MM.1S (cell line): ENCODE measurements around the gene MYH7B.

Source experiments
- DNase-seq: peaks from one replicate; pipeline ENCODE4 v3.0.0-alpha.2; 2015
- H2AFZ ChIP-seq: fragments of 300-600 bp; sonication (generic); 2 replicates; pipeline ENCODE4 v1.6.0; 2016; ENCODE audit warnings: antibody characterized with exemption, low read length
- H3F3A ChIP-seq: fragments of 300-600 bp; sonication (generic); 2 replicates; pipeline ENCODE4 v1.6.1; 2016; ENCODE audit warnings: mild to moderate bottlenecking, antibody characterized with exemption, low read length, moderate library complexity, mixed read lengths; ENCODE audit not compliant: insufficient read depth
- H3K27ac ChIP-seq: fragments of 300-600 bp; sonication (generic); 2 replicates; pipeline ENCODE4 v1.5.1; 2016; ENCODE audit warnings: mild to moderate bottlenecking, low read length
- H3K27me3 ChIP-seq: fragments of 300-600 bp; sonication (generic); replicated peaks from 2 replicates; pipeline ENCODE4 v1.6.0; 2016; ENCODE audit warnings: low read length; ENCODE audit not compliant: insufficient read depth
- H3K36me3 ChIP-seq: fragments of 300-600 bp; sonication (generic); replicated peaks from 2 replicates; pipeline ENCODE4 v1.6.1; 2016; ENCODE audit warnings: mild to moderate bottlenecking, low read length, mixed read lengths; ENCODE audit not compliant: insufficient read depth
- H3K4me1 ChIP-seq: fragments of 300-600 bp; sonication (generic); 2 replicates; pipeline ENCODE4 v1.6.1; 2016; ENCODE audit warnings: low read length, mixed read lengths
- H3K4me2 ChIP-seq: fragments of 300-600 bp; sonication (generic); 2 replicates; pipeline ENCODE4 v1.6.0; 2016; ENCODE audit warnings: low read depth, low read length
- H3K4me3 ChIP-seq: fragments of 300-600 bp; sonication (generic); 2 replicates; pipeline ENCODE4 v1.5.1; 2016; ENCODE audit warnings: low read length, mixed read lengths
- H3K79me2 ChIP-seq: fragments of 300-600 bp; sonication (generic); 2 replicates; pipeline ENCODE4 v1.6.1; 2016; ENCODE audit warnings: mixed run types, low read length, mixed read lengths
- H3K9ac ChIP-seq: fragments of 300-600 bp; sonication (generic); 2 replicates; pipeline ENCODE4 v1.6.1; 2016; ENCODE audit warnings: low read length, mixed read lengths
- H3K9me2 ChIP-seq: fragments of 300-600 bp; sonication (generic); replicated peaks from 2 replicates; pipeline ENCODE4 v1.6.1; 2016; ENCODE audit warnings: mild to moderate bottlenecking, low read length, mixed read lengths; ENCODE audit not compliant: insufficient read depth
- H3K9me3 ChIP-seq: fragments of 300-600 bp; sonication (generic); replicated peaks from 2 replicates; pipeline ENCODE4 v1.6.1; 2016; ENCODE audit warnings: mild to moderate bottlenecking, low read length, mixed read lengths; ENCODE audit not compliant: insufficient read depth
- H4K20me1 ChIP-seq: fragments of 300-600 bp; sonication (generic); 2 replicates; pipeline ENCODE4 v1.6.1; 2016; ENCODE audit warnings: mild to moderate bottlenecking, low read length, moderate library complexity, mixed read lengths; ENCODE audit not compliant: insufficient read depth
- CTCF ChIP-seq: fragments of 300-600 bp; sonication (generic); IDR thresholded peaks from 2 replicates; pipeline ENCODE4 v1.5.1; 2016; ENCODE audit warnings: antibody characterized with exemption, low read length, mixed read lengths
- EZH2 ChIP-seq: fragments of 300-600 bp; sonication (generic); optimal IDR thresholded peaks from 2 replicates; pipeline ENCODE3; 2017; ENCODE audit warnings: low read depth, mild to moderate bottlenecking, antibody characterized with exemption, low read length, mixed read lengths
- EZH2phosphoT487 ChIP-seq: fragments of 300-600 bp; sonication (generic); IDR thresholded peaks from 2 replicates; pipeline ENCODE4 v1.6.1; 2018; ENCODE audit warnings: antibody characterized with exemption, low read length

MYH7B gene

GRCh38 chr20:34980543-34981233 is 25.0 kb downstream of the MYH7B start:
- Histone ChIP-seq H3K36me3 (no peaks in the 10 kb centered on the region), H3K4me1 (no peaks in the 10 kb centered on the region), H3K27me3 (no peaks in the 10 kb centered on the region), H3K27ac (no peak overlapping the region), H4K20me1 (no peaks in the 10 kb centered on the region), H3K4me3 (no peak overlapping the region), H3F3A (no peaks in the 10 kb centered on the region), H3K9me3 (no peaks in the 10 kb centered on the region), H2AFZ (no peak overlapping the region), H3K9me2 (no peaks in the 10 kb centered on the region), H3K4me2 (no peak overlapping the region), H3K9ac (no peak overlapping the region), H3K79me2 (no peaks in the 10 kb centered on the region)
- no peak for DNase-seq
- TF ChIP-seq EZH2phosphoT487 (no peak), CTCF (no peak), EZH2 (no peak)

- no peaks in the 10 kb centered on the region for H3K27me3 ChIP-seq
- H4K20me1 ChIP-seq = no peaks in the 10 kb centered on the region
- no peak overlapping the region for H3K27ac ChIP-seq
- no peaks in the 10 kb centered on the region for H3K36me3 ChIP-seq
- TF ChIP-seq CTCF (no peak), EZH2phosphoT487 (no peak), EZH2 (no peak)
- H3K4me3 ChIP-seq = no peak overlapping the region
- no peaks in the 10 kb centered on the region for H3K9me3 ChIP-seq
- H3K4me1 ChIP-seq = no peaks in the 10 kb centered on the region
- no peak overlapping the region for H2AFZ ChIP-seq
- no peaks in the 10 kb centered on the region for H3K79me2 ChIP-seq
- DNase-seq = no peak
- H3K9ac ChIP-seq = no peak overlapping the region
- H3K9me2 ChIP-seq = no peaks in the 10 kb centered on the region
- H3K4me2 ChIP-seq = no peak overlapping the region
- H3F3A ChIP-seq = no peaks in the 10 kb centered on the region
These were observed 26.8 kb downstream of the MYH7B start for GRCh38 chr20:34982270-34983088.

- no peak overlapping the region for H3K4me2 ChIP-seq
- H3K36me3 ChIP-seq = no peaks in the 10 kb centered on the region
- no peaks in the 10 kb centered on the region for H3K27me3 ChIP-seq
- H2AFZ ChIP-seq = no peak overlapping the region
- H3K9me2 ChIP-seq = no peaks in the 10 kb centered on the region
- no peaks in the 10 kb centered on the region for H4K20me1 ChIP-seq
- H3K4me1 ChIP-seq = no peaks in the 10 kb centered on the region
- TF ChIP-seq CTCF (no peak), EZH2 (no peak), EZH2phosphoT487 (no peak)
- H3K79me2 ChIP-seq = no peaks in the 10 kb centered on the region
- DNase-seq = no peak
- no peak overlapping the region for H3K4me3 ChIP-seq
- H3K27ac ChIP-seq = no peak overlapping the region
- H3K9ac ChIP-seq = no peak overlapping the region
- H3F3A ChIP-seq = no peaks in the 10 kb centered on the region
- no peaks in the 10 kb centered on the region for H3K9me3 ChIP-seq
These were observed 27.6 kb downstream of the MYH7B start for GRCh38 chr20:34983089-34983820.
